GM12864 (cell line): ENCODE results near the gene DCLK1.

ENCODE experiments used
- DNase-seq: peaks from one replicate; pipeline ENCODE4 v3.0.0-alpha.2; 2011; ENCODE audit warnings: low read depth
- H3K4me3 ChIP-seq: 2 replicates; pipeline ENCODE4 v1.5.1; 2011; ENCODE audit warnings: mild to moderate bottlenecking, low read depth, low read length, control low read depth
- TF ChIP-seq, protein P1 (sequence below): IDR thresholded peaks from 2 replicates; pipeline ENCODE4 v1.5.1; 2011; ENCODE audit warnings: low read depth, mild to moderate bottlenecking, moderate library complexity, low read length, control low read depth, inconsistent platforms; ENCODE audit errors: missing control alignments

Gene DCLK1

GRCh38 chr13:36090592-36090991 lies 40.6 kb downstream of the DCLK1 start:
- H3K4me3 ChIP-seq = no peak overlapping the region
- TF ChIP-seq, protein P1, sequence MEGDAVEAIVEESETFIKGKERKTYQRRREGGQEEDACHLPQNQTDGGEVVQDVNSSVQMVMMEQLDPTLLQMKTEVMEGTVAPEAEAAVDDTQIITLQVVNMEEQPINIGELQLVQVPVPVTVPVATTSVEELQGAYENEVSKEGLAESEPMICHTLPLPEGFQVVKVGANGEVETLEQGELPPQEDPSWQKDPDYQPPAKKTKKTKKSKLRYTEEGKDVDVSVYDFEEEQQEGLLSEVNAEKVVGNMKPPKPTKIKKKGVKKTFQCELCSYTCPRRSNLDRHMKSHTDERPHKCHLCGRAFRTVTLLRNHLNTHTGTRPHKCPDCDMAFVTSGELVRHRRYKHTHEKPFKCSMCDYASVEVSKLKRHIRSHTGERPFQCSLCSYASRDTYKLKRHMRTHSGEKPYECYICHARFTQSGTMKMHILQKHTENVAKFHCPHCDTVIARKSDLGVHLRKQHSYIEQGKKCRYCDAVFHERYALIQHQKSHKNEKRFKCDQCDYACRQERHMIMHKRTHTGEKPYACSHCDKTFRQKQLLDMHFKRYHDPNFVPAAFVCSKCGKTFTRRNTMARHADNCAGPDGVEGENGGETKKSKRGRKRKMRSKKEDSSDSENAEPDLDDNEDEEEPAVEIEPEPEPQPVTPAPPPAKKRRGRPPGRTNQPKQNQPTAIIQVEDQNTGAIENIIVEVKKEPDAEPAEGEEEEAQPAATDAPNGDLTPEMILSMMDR = no peak
- DNase-seq = no peak

DNA sequence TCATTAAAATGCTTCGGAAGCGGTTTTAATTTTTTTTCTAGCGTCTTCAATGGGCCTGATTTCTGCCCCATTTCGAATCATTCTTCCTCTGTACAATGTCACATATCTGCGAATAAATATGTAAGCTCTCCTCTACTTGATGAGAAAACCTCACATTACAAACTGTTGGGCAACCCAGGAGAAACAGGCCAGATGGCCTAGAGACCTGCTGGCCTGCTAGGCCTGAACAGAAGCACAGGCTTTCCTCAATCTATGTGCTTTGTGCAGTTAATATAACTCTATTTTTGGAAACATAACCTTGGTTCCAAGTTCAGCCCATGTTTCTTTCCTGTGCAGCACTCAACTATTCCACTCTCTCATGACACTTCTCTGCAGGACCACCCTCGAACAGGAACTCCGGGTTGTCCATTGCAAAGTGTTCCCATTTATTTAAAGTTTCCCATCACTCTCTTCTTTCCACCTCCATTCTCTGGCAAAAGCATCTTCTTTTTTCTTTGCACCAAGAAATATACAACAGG lies 42.0 kb downstream of the DCLK1 start:
- DNase-seq = no peak
- TF ChIP-seq, protein P1 = no peak
- H3K4me3 ChIP-seq = no peak overlapping the region

GRCh38 chr13:36088463-36088862 lies 42.7 kb downstream of the DCLK1 start:
- TF ChIP-seq, protein P1 = no peak
- no peak overlapping the region for H3K4me3 ChIP-seq
- no peak for DNase-seq

DNA sequence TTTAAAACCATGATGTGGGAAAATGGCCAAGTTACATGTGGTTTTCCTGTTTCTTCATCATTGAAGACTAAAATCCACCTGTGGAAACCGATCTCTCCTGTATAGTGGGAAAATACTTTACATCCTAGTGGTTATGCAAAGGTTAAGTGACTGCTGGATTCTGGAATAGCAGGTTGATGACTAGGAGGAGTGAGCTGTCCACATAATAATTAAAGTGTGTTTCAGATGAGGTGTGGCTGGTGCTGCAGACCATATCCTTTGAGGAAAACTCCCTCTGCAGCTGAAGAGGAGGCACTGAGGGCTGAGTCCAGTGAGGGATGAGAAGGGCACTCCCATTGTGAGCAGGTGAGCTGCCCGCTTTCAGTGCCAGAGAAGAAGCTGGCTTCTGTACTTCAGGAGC lies 43.2 kb downstream of the DCLK1 start:
- DNase-seq = no peak
- no peak overlapping the region for H3K4me3 ChIP-seq
- TF ChIP-seq, protein P1 = no peak

DNA sequence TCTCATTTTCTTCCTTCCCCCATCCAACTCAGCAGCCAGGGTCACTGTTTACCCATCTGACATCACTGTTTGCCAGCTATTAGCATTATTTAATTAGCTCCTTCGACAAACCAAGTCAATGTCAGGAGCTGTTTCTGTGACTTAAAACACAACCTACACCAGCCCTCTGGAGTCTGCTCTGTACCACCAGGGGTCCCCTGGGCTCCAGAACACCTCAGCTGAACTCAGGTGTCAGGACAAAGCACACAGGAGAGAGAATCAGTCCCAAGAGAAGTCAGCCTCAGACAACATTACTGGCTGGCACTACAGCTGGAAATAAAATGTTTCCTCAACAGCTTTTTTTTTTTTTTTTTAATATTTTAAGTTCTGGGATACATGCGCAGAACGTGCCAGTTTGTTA lies 45.1 kb downstream of the DCLK1 start:
- no peak for DNase-seq
- H3K4me3 ChIP-seq = no peak overlapping the region
- TF ChIP-seq, protein P1 = no peak

DNA sequence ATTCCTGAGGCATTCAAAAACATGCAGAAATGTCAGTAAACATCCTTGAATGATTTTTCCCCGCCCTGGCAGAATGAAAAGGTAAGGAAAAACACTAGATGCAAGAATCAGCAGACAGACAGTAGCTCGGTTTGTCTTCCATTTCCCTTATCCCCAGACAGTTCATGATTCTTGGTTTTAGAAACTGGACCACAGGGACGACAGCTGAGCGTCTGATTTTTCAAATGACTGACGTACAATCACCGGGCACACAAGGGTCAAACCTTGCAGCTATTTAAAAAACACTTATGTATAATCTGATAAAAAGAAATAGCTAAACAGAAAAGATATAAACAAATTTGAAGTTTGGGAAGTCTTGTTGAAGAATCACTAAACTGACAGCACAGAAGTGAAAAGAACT lies 47.1 kb downstream of the DCLK1 start:
- DNase-seq = no peak
- no peak overlapping the region for H3K4me3 ChIP-seq
- TF ChIP-seq, protein P1 = no peak

DNA sequence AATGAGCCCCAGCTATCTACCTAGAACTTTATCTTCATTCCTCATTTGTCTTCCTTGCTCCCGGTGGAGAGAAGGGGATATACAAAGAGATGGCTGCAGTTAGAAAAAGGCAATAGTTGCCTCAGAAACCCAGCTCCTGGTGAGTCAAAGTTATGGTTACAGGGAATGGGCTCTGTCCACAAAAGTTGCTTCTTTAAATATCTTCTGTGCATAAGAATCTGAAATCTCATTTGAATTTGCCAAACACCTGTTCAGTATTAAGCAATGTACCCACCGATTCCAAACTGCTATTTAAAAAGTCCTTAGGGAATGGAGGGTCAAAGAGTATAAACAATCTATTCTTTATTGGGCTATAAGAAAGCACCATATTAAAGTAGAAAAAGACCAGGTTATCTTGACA lies 48.4 kb downstream of the DCLK1 start:
- no peak for DNase-seq
- H3K4me3 ChIP-seq = no peak overlapping the region
- TF ChIP-seq, protein P1 = no peak
